Epithelial cell of umbilical artery (primary cell): ENCODE results near the gene RBL1. TPM values are rescaled to one million over a fixed set of nuclear protein-coding genes. Genes with fewer than 3 reads are reported as not detected.

Source experiments
- total RNA-seq: library from RNA; depleted of rRNA; stranded (reverse); fragments of >200 nt; gene quantifications from 2 replicates; pipeline ENCODE4 v1.2.3, GENCODE V29; 2014

Gene RBL1
- total RNA-seq: 10.4 and 20.8 TPM in 2 replicates

GRCh38 chr20:37095599-37096414 lies at the start of gene RBL1:
Gene RBL1, minus strand, starts transcription at chr20:37095997. Its CDS starts 69 bp downstream, at chr20:37095928.

DNA sequence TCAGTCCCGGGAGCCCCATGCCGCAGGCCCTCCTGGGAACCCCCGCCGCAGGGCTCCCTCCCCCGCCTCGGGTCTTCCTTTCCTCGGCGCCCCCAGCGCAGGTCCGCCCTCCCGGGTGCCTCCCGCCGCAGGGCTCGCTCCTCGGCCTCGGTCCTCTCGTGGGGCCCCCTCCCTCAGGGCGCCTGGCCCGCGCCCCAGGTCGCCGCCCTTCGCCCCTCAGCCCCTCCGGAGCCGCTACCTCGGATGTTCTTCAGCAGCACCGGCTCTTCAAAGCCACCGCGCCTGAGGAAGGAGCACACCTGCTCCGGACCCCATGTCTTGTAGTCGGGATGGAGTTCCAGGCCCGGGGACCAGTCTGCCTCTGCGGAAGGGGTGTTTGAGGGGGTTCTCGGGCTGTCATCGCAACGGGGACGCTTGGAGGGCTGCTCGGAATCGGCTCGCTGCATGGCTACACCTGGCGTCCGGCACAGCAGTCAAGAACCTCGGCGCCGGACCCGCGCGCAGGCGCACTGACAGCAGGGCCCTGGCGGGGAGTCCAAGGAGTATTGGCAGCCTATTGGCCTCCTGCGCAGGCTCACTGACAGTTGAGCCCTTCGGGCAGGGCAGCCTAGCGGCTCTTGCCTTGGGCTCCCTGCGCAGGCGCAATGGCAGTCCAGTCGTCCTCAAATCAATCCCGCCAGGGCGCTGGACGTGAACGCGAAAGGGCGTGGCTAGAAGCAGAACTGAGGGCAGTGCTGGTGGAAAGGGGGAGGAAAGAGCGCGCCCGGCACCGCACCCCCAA lies 144.4 kb downstream of the RBL1 start, which contains the start of gene SAMHD1:
Gene SAMHD1, minus strand, starts transcription at position 511 of the 781 bp plus-strand sequence. Its CDS starts 65 bp downstream, at position 446.

Other genes starting within 250 kb of the RBL1 start
- gene TLDC2, start 219.9 kb downstream of the RBL1 start, total RNA-seq: not detected in 2 replicates
- 26.0 and 193 TPM in 2 replicates for gene SAMHD1, start 144.3 kb downstream of the RBL1 start, total RNA-seq
- gene RPN2, start 83.3 kb upstream of the RBL1 start, total RNA-seq: 229 and 233 TPM in 2 replicates
- 0.15 and 0.65 TPM in 2 replicates for gene MROH8, start 83.6 kb upstream of the RBL1 start, total RNA-seq
- gene GHRH, start 165.8 kb upstream of the RBL1 start, total RNA-seq: not detected in 2 replicates
- gene MANBAL, start 193.7 kb upstream of the RBL1 start, total RNA-seq: 11.1 and 16.6 TPM in 2 replicates